PC-3 (cell line): ENCODE data around the gene TNRC6B. TPM values are rescaled to one million over a fixed set of nuclear protein-coding genes. Genes with fewer than 3 reads are reported as not detected.

Experiments used
- ATAC-seq: fragments of 200-7000 bp; cut with Tn5 transposase; 2 replicates; pipeline ENCODE4 v1.9.1; 2020; ENCODE audit warnings: mild to moderate bottlenecking, moderate library complexity
- BruUV-seq: library from RNA; stranded (reverse); fragments of 400-500 nt; replicated peaks from 2 replicates; lab custom pipeline; 2021; lab: Mats Ljungman, UMichigan
- CTCF ChIA-PET: fragments of 300-600 bp; sonication (Branson Sonifier 250); formaldehyde crosslinking; loops from one replicate; lab custom pipeline; 2022; ENCODE audit warnings: antibody characterized with exemption; lab: Charles Lee
- POLR2A ChIA-PET: fragments of 300-600 bp; sonication (Branson Sonifier 250); formaldehyde crosslinking; loops from one replicate; lab custom pipeline; 2022; ENCODE audit warnings: antibody characterized with exemption; ENCODE audit not compliant: unreplicated experiment; lab: Charles Lee
- DNase-seq: peaks from one replicate; pipeline ENCODE4 v3.0.0-alpha.2; 2015
- H2AFZ ChIP-seq: fragments of 300-600 bp; sonication (generic); 2 replicates; pipeline ENCODE4 v1.6.0; 2016; ENCODE audit warnings: antibody characterized with exemption, low read length
- H3F3A ChIP-seq: fragments of 300-600 bp; sonication (generic); one replicate; pipeline ENCODE4 v1.6.0; 2017; ENCODE audit warnings: antibody characterized with exemption, low read length, control low read depth, mild to moderate bottlenecking; ENCODE audit not compliant: unreplicated experiment
- H3K27ac ChIP-seq: fragments of 300-600 bp; sonication (generic); 2 replicates; pipeline ENCODE4 v1.5.1; 2016; ENCODE audit warnings: mild to moderate bottlenecking, low read length
- H3K27me3 ChIP-seq: fragments of 300-600 bp; sonication (generic); 2 replicates; pipeline ENCODE4 v1.6.1; 2016; ENCODE audit warnings: low read length, mixed read lengths
- H3K36me3 ChIP-seq: fragments of 300-600 bp; sonication (generic); 2 replicates; pipeline ENCODE4 v1.6.1; 2016; ENCODE audit warnings: low read depth, mixed run types, low read length, mixed read lengths
- H3K4me1 ChIP-seq: fragments of 300-600 bp; sonication (generic); 2 replicates; pipeline ENCODE4 v1.5.1; 2016; ENCODE audit warnings: low read length; ENCODE audit not compliant: insufficient read depth
- H3K4me2 ChIP-seq: fragments of 300-600 bp; sonication (generic); 2 replicates; pipeline ENCODE4 v1.6.0; 2016; ENCODE audit warnings: low read length
- H3K4me3 ChIP-seq: fragments of 300-600 bp; sonication (generic); 2 replicates; pipeline ENCODE4 v1.5.1; 2016; ENCODE audit warnings: mild to moderate bottlenecking, low read length, mixed read lengths
- H3K79me2 ChIP-seq: fragments of 300-600 bp; sonication (generic); 2 replicates; pipeline ENCODE4 v1.6.1; 2017; ENCODE audit warnings: low read length, mixed read lengths
- H3K9ac ChIP-seq: fragments of 300-600 bp; sonication (generic); 2 replicates; pipeline ENCODE4 v1.6.0; 2016; ENCODE audit warnings: mild to moderate bottlenecking, low read length
- H3K9me2 ChIP-seq: fragments of 300-600 bp; sonication (generic); replicated peaks from 2 replicates; pipeline ENCODE4 v1.6.1; 2016; ENCODE audit warnings: mixed run types, low read length, mixed read lengths
- H3K9me3 ChIP-seq: fragments of 300-600 bp; sonication (generic); 2 replicates; pipeline ENCODE4 v1.6.1; 2016; ENCODE audit warnings: low read length, mixed read lengths
- H4K20me1 ChIP-seq: fragments of 300-600 bp; sonication (generic); 2 replicates; pipeline ENCODE4 v1.6.1; 2016; ENCODE audit warnings: low read length, mixed read lengths
- EZH2 ChIP-seq: fragments of 300-600 bp; sonication (generic); IDR thresholded peaks from one replicate; pipeline ENCODE4 v1.6.1; 2017; ENCODE audit warnings: antibody characterized with exemption, mild to moderate bottlenecking, low read length; ENCODE audit not compliant: unreplicated experiment
- EZH2phosphoT487 ChIP-seq: fragments of 300-600 bp; sonication (generic); IDR thresholded peaks from 2 replicates; pipeline ENCODE4 v1.6.1; 2018; ENCODE audit warnings: mild to moderate bottlenecking, antibody characterized with exemption, low read length, borderline replicate concordance
- intact Hi-C: fragments of 100-400 bp; cut with micrococcal nuclease; formaldehyde crosslinking; loops from 2 replicates; pipeline ENCODE4 v1.9.0; 2023
- total RNA-seq: library from RNA; depleted of rRNA; stranded (reverse); fragments of >200 nt; gene quantifications from 2 replicates; pipeline ENCODE4 v1.2.3, GENCODE V29; 2014
- TF ChIP-seq, protein P1 (sequence below): fragments of 300-600 bp; sonication (generic); conservative IDR thresholded peaks from 2 replicates; pipeline ENCODE4 v1.5.1; 2017; ENCODE audit warnings: antibody characterized with exemption, low read depth, mild to moderate bottlenecking, low read length

The TNRC6B gene
- total RNA-seq, 1 experiment from 2014 or later = 21.3 TPM

GRCh38 chr22:40276996-40277823 lies 99.5 kb downstream of the TNRC6B start:
- Histone ChIP-seq H3K4me2 (peak overlapping the region; percentile 84), H3K27me3 (no peaks in the 10 kb centered on the region), H3K9ac (peak overlapping the region; percentile 76), H3K27ac (peak overlapping the region; percentile 96), H3F3A (no peaks in the 10 kb centered on the region), H2AFZ (peak overlapping the region; percentile 24; the same call in 1 of the 2 replicates), H3K4me1 (peaks cover 38% of the 10 kb centered on the region), H4K20me1 (no peaks in the 10 kb centered on the region), H3K79me2 (no peaks in the 10 kb centered on the region), H3K36me3 (peaks cover 6% of the 10 kb centered on the region; the same call in 1 of the 2 replicates), H3K9me2 (no peaks in the 10 kb centered on the region), H3K9me3 (no peaks in the 10 kb centered on the region), H3K4me3 (peak overlapping the region; percentile 69)
- no peak for TF ChIP-seq EZH2
- DNase-seq (peak; percentile 37), ATAC-seq (peak; percentile 59)
- POLR2A ChIA-PET = no interaction called here
- CTCF ChIA-PET = no interaction called here
- BruUV-seq = no TSS peak
- intact Hi-C loops = loop anchor here (5.0 to 10.0 kb wide), 2 partner anchors 40 to 102 kb away; partner anchors contain the start of gene TNRC6B

- H3K4me2 ChIP-seq = no peak overlapping the region
- no peak overlapping the region for H3K27ac ChIP-seq
- peaks cover 20% of the 10 kb centered on the region; the same call in 1 of the 2 replicates for H3K4me1 ChIP-seq
- H4K20me1 ChIP-seq = no peaks in the 10 kb centered on the region
- no peak overlapping the region for H3K9ac ChIP-seq
- H3K9me3 ChIP-seq = no peaks in the 10 kb centered on the region
- no peaks in the 10 kb centered on the region for H3F3A ChIP-seq
- H3K9me2 ChIP-seq = no peaks in the 10 kb centered on the region
- CTCF ChIA-PET = no interaction called here
- no peaks in the 10 kb centered on the region for H3K79me2 ChIP-seq
- BruUV-seq = no TSS peak
- intact Hi-C loops = loop anchor here (5.0 to 10.0 kb wide), 2 partner anchors 42 to 104 kb away; partner anchors contain the start of gene TNRC6B
- no peaks in the 10 kb centered on the region for H3K27me3 ChIP-seq
- H3K4me3 ChIP-seq = no peak overlapping the region
- POLR2A ChIA-PET = no interaction called here
- no peak overlapping the region for H2AFZ ChIP-seq
- TF ChIP-seq EZH2 (no peak), EZH2phosphoT487 (no peak)
- TF ChIP-seq, protein P1, sequence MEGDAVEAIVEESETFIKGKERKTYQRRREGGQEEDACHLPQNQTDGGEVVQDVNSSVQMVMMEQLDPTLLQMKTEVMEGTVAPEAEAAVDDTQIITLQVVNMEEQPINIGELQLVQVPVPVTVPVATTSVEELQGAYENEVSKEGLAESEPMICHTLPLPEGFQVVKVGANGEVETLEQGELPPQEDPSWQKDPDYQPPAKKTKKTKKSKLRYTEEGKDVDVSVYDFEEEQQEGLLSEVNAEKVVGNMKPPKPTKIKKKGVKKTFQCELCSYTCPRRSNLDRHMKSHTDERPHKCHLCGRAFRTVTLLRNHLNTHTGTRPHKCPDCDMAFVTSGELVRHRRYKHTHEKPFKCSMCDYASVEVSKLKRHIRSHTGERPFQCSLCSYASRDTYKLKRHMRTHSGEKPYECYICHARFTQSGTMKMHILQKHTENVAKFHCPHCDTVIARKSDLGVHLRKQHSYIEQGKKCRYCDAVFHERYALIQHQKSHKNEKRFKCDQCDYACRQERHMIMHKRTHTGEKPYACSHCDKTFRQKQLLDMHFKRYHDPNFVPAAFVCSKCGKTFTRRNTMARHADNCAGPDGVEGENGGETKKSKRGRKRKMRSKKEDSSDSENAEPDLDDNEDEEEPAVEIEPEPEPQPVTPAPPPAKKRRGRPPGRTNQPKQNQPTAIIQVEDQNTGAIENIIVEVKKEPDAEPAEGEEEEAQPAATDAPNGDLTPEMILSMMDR = no peak
- ATAC-seq (no peak), DNase-seq (no peak)
- H3K36me3 ChIP-seq = peaks cover 6% of the 10 kb centered on the region; the same call in 1 of the 2 replicates
Observed at GRCh38 chr22:40279017-40279416, 101.3 kb downstream of the TNRC6B start.

GRCh38 chr22:40281717-40282116 lies 104.0 kb downstream of the TNRC6B start:
- ChIA-PET CTCF (no interaction called here), POLR2A (no interaction called here)
- ATAC-seq (no peak), DNase-seq (no peak)
- intact Hi-C loops = no loop called here
- Histone ChIP-seq H3K79me2 (no peaks in the 10 kb centered on the region), H3K4me1 (peaks cover 23% of the 10 kb centered on the region), H3K9me3 (no peaks in the 10 kb centered on the region), H3F3A (no peaks in the 10 kb centered on the region), H2AFZ (no peak overlapping the region), H3K4me3 (no peak overlapping the region), H4K20me1 (no peaks in the 10 kb centered on the region), H3K9me2 (no peaks in the 10 kb centered on the region), H3K36me3 (peaks cover 15% of the 10 kb centered on the region; the same call in 1 of the 2 replicates), H3K4me2 (no peak overlapping the region), H3K27ac (no peak overlapping the region), H3K9ac (no peak overlapping the region), H3K27me3 (no peaks in the 10 kb centered on the region)
- BruUV-seq = no TSS peak
- TF ChIP-seq EZH2 = no peak
- TF ChIP-seq, protein P1 = no peak
- TF ChIP-seq EZH2phosphoT487 = no peak
